Thyroid gland (tissue), 4 donors: ENCODE results near the gene ZSWIM5. TPM values are rescaled to one million over a fixed set of nuclear protein-coding genes. Genes with fewer than 3 reads are reported as not detected.
"Not testable (repeated sequence)": the region's sequence is repeated elsewhere in the genome, so short reads cannot be mapped to it uniquely, and the experiment has no call there.

Experiments
- DNase-seq, 2 donors: peaks; one replicate each; pipeline ENCODE4 v3.0.0-alpha.2; 2019
- H3K27ac ChIP-seq, 3 donors: fragments of 200-600 bp; sonication (generic); 1 replicate in 2 of 3; 2 replicates in 1 of 3; pipeline ENCODE4 v1.5.1; 2016 to 2019; ENCODE audit warnings: mild to moderate bottlenecking in 1 of 3, moderate library complexity in 1 of 3
- H3K27me3 ChIP-seq: fragments of 200-600 bp; sonication (generic); one replicate; pipeline ENCODE4 v1.5.1; 2019
- H3K36me3 ChIP-seq, 2 donors: fragments of 200-600 bp; sonication (generic); one replicate each; pipeline ENCODE4 v1.5.1; 2016 to 2019
- H3K4me1 ChIP-seq, 2 donors: fragments of 200-600 bp; sonication (generic); one replicate each; pipeline ENCODE4 v1.5.1; 2017 to 2019
- H3K4me3 ChIP-seq, 3 donors: fragments of 200-600 bp; sonication (generic); replicated peaks in 1 of 3; 1 replicate in 2 of 3; 2 replicates in 1 of 3; pipeline ENCODE4 v1.5.1; 2016; ENCODE audit warnings: mild to moderate bottlenecking in 1 of 3
- H3K9me3 ChIP-seq: fragments of 200-600 bp; sonication (generic); one replicate; pipeline ENCODE4 v1.5.1; 2017
- POLR2A ChIP-seq, 2 donors: fragments of 450-650 bp; IDR thresholded peaks; one replicate each; pipeline ENCODE4 v1.6.1; 2017; ENCODE audit warnings: antibody characterized with exemption in 2 of 2, mild to moderate bottlenecking in 2 of 2, moderate library complexity in 1 of 2
- WGBS, 2 donors: methylation state at CpG; one replicate each; pipeline ENCODE4 v1.1.5; 2017; 5-methylcytosine and 5-hydroxymethylcytosine counted together
- intact Hi-C: fragments of 100-400 bp; cut with DNase I; formaldehyde crosslinking; loops from one replicate; pipeline ENCODE4 v1.15.1; 2023
- total RNA-seq, 4 donors: library from RNA; depleted of rRNA; stranded (reverse); fragments of >200 nt; gene quantifications; one replicate each; pipeline ENCODE4 v1.2.3, GENCODE V29; 2016
- TF ChIP-seq, protein P1 (sequence below), 6 experiments: fragments of 200-600 bp in 3 of 6; fragments of 450-650 bp in 3 of 6; sonication (generic) in 3 of 6; IDR thresholded peaks; one replicate each; pipeline ENCODE4 v1.5.1; 2016 to 2019; ENCODE audit warnings: antibody characterized with exemption in 6 of 6, mild to moderate bottlenecking in 2 of 6, inconsistent platforms in 1 of 6, moderate library complexity in 1 of 6

The ZSWIM5 gene
- total RNA-seq, 4 donors from 2014 or later: 6.3 to 15.4 (median 12.5) TPM

DNA sequence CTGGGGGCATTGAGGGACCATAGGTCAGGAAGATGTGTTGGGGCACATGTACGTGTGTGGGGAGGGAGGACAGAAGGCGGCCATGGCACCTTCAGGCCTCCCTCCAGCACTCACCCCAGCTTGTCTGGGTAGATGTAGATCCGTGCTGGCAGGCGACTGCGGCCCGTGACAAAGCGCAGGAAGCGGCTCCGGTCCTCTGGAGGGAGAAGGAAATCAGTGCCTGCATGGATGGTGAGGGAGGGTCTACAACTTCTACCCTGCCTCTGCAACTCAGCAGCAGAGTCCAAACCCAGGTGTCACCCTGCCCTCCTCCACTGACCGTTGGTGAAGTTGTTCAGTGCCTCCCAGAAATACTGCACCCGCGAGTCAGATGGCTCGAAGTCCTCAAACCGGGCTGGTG is 202.7 kb downstream of the ZSWIM5 start:
- TF ChIP-seq, protein P1, sequence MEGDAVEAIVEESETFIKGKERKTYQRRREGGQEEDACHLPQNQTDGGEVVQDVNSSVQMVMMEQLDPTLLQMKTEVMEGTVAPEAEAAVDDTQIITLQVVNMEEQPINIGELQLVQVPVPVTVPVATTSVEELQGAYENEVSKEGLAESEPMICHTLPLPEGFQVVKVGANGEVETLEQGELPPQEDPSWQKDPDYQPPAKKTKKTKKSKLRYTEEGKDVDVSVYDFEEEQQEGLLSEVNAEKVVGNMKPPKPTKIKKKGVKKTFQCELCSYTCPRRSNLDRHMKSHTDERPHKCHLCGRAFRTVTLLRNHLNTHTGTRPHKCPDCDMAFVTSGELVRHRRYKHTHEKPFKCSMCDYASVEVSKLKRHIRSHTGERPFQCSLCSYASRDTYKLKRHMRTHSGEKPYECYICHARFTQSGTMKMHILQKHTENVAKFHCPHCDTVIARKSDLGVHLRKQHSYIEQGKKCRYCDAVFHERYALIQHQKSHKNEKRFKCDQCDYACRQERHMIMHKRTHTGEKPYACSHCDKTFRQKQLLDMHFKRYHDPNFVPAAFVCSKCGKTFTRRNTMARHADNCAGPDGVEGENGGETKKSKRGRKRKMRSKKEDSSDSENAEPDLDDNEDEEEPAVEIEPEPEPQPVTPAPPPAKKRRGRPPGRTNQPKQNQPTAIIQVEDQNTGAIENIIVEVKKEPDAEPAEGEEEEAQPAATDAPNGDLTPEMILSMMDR (IDR thresholded peaks at IDR 0.05): no peak
- no peak for TF ChIP-seq POLR2A (IDR thresholded peaks at IDR 0.05)
- DNase-seq: no peak
- no peaks in the 10 kb centered on the region for H3K27me3 ChIP-seq
- H3K4me1 ChIP-seq: peaks cover 10 to 28% of the 10 kb centered on the region in 2 donors
- WGBS, 2 donors: 95 to 98% methylated on average over 13 to 14 of the region's 14 CpGs
- intact Hi-C loops: no loop called here
- no peaks in the 10 kb centered on the region for H3K9me3 ChIP-seq
- no peak overlapping the region for H3K27ac ChIP-seq
- peaks cover 59 to 61% of the 10 kb centered on the region in 2 donors for H3K36me3 ChIP-seq
- H3K4me3 ChIP-seq: no peak overlapping the region

DNA sequence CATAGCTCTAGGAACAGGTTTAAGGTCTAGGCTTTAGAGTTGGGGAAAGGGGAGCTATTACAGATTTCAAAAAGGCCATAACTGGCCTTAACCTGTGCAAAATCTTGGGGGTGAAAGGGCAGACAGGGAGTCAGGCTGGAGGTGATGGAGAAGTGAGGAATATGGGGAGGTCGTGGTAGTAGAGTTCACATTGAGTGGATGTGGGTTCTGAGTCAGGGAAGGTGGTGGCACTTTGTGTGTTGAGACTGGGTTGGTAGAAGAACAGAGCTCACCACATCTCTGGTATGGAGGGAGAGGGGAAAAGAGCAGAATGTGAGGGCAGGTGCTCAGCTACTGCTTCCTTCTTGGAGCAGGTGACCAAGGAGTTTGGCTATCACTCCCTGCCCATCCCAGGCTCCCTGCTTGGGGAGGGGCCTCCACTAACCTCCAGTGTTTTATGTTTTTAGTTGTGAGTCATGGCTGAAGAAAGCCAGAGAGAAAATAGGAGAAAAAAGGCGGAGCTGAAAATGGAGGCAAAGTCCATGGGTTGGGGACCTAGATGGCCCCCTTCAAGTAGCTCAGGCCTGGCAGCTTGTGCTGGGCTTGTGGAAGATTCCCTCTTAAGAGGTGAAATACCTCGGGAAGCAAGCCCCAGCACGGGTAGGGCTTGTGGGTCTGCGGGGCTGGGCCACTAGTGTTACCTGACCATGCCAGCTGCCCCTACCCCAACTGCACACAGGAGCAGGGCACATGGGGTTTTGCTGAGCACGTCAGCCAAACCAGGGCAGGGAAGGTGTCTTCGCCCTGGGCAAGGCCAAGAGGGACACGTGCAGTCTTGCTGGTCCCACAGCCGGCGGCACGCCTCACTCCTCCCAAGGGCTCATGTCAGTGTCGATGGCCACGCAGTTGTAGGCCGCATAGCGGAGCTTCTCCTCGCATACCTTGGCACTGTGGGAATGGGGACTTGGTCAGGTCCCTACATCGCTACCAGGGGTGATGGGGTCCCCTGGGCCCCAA is 203.5 kb downstream of the ZSWIM5 start:
- peaks cover 51 to 53% of the 10 kb centered on the region in 2 donors for H3K36me3 ChIP-seq
- TF ChIP-seq, protein P1 (IDR thresholded peaks at IDR 0.05): no peak
- H3K4me1 ChIP-seq: peaks cover 10 to 28% of the 10 kb centered on the region in 2 donors
- H3K27ac ChIP-seq: peak overlapping the region in 1 of 3 donors; percentile 32
- 89 to 95% methylated on average over 14 to 16 of the region's 17 CpGs for WGBS, 2 donors
- no peaks in the 10 kb centered on the region for H3K27me3 ChIP-seq
- no peak overlapping the region for H3K4me3 ChIP-seq
- intact Hi-C loops: no loop called here
- no peaks in the 10 kb centered on the region for H3K9me3 ChIP-seq
- DNase-seq: no peak

DNA sequence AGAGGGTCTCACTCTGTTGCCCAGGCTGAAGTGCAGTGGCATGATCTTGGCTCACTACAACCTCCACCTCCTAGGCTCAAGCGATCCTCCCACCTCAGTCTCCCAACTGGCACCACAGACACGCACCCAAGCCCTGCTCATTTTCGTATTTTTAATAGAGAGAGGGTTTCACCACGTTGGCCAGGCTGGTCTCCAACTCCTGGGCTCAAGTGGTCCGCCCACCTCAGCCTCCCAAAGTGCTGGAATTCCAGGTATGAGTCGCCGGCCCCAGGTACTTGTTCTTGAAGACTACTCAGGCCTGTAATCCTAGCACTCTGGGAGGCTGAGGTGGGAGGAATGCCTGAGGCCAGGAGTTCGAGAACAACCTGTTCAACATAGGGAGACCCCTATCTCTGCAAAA is 204.8 kb downstream of the ZSWIM5 start:
- Histone ChIP-seq H3K4me1 (peaks cover 10 to 28% of the 10 kb centered on the region in 2 donors), H3K36me3 (peaks cover 37 to 40% of the 10 kb centered on the region in 2 donors), H3K27ac (peak overlapping the region in 1 of 3 donors; percentile 68)
- peak in 1 of 2 donors; percentile 30 for DNase-seq
- 84 to 87% methylated on average over 8 of the region's 8 CpGs for WGBS, 2 donors
- H3K27me3 ChIP-seq, H3K4me3 ChIP-seq, H3K9me3 ChIP-seq, intact Hi-C loops: not testable (repeated sequence)

DNA sequence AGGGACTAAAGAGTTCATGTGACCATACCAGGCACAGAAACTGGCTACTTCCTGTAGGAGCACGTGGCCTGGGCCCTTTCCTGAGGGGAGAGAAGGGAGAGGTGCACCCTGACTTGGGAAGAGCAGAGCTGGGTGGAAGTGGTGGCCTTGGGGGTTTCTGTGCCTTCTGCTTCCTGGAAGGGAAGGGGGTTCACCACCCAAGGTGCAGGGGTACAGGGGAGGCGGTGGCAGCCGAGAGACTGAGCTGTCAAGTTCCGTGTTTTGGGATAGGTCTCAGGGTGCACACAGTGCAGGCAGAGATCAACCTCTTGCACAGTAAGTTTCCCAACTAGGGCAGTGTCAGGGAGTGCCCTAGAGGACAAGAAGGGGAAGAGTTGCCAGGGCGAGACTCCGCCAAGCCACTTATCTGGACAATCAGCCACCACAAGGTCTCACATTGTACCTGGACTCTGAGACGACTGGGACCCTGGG is 205.4 kb downstream of the ZSWIM5 start:
- Histone ChIP-seq H3K4me3 (no peak overlapping the region), H3K36me3 (peaks cover 32 to 34% of the 10 kb centered on the region in 2 donors), H3K27ac (peak overlapping the region in 2 of 3 donors; percentile 21 to 68), H3K4me1 (peaks cover 10 to 28% of the 10 kb centered on the region in 2 donors), H3K27me3 (no peaks in the 10 kb centered on the region), H3K9me3 (no peaks in the 10 kb centered on the region)
- peak; percentile 65 to 68 for DNase-seq
- 65 to 73% methylated on average over 7 of the region's 7 CpGs for whole genome bisulfite sequencing, 2 donors
- TF ChIP-seq POLR2A (IDR thresholded peaks at IDR 0.05): no peak
- TF ChIP-seq, protein P1 (IDR thresholded peaks at IDR 0.05): peak in 1 of 6 experiments; percentile 23
- intact Hi-C loops: no loop called here

DNA sequence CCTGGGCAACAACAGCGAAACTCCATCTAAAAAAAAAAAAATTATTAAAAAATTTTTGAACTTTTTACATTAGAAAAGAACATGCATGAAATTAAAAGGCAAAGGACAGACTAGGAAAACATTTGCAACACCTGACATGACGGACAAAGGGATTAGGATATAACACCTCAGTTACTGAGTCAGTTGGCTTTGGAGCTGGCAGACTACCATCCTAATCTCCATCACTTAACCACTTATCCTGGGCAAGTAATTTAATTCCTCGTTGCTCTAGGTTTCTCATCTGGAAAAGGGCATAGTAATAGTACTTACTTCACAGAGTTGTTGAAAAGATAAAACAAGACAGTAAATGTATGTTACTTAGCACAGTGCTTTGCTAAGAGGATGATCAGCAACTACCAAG is 207.2 kb downstream of the ZSWIM5 start:
- Histone ChIP-seq H3K36me3 (peaks cover 13 to 16% of the 10 kb centered on the region in 2 donors), H3K27me3 (no peaks in the 10 kb centered on the region), H3K4me3 (no peak overlapping the region), H3K4me1 (peaks cover 10 to 28% of the 10 kb centered on the region in 2 donors), H3K9me3 (no peaks in the 10 kb centered on the region), H3K27ac (no peak overlapping the region)
- DNase-seq: no peak
- TF ChIP-seq POLR2A (IDR thresholded peaks at IDR 0.05): no peak
- TF ChIP-seq, protein P1 (IDR thresholded peaks at IDR 0.05): no peak
- intact Hi-C loops: no loop called here
- 85 to 86% methylated on average over 3 of the region's 3 CpGs for WGBS, 2 donors
